Peyer's patch (tissue), 4 donors: ENCODE data around the gene XYLT1. TPM values are rescaled to one million over a fixed set of nuclear protein-coding genes. Genes with fewer than 3 reads are reported as not detected.
A peak's percentile ranks its signal among the peaks of the same experiment; 100 is the strongest.

Experiments
- DNase-seq, 3 donors: peaks; one replicate each; pipeline ENCODE4 v3.0.0-alpha.2; 2017 to 2019
- H3K27ac ChIP-seq, 4 donors: fragments of 200-600 bp; sonication (generic); one replicate each; pipeline ENCODE4 v1.5.1; 2016 to 2019
- H3K27me3 ChIP-seq, 2 donors: fragments of 200-600 bp; sonication (generic); one replicate each; pipeline ENCODE4 v1.5.1; 2019
- H3K36me3 ChIP-seq, 3 donors: fragments of 200-600 bp; sonication (generic); one replicate each; pipeline ENCODE4 v1.5.1; 2016 to 2019
- H3K4me1 ChIP-seq, 4 donors: fragments of 200-600 bp; sonication (generic); one replicate each; pipeline ENCODE4 v1.5.1; 2016 to 2019
- H3K4me3 ChIP-seq, 4 donors: fragments of 200-600 bp; sonication (generic); 1 replicate in 3 of 4; 2 replicates in 1 of 4; pipeline ENCODE4 v1.5.1; 2016 to 2019; ENCODE audit warnings: mild to moderate bottlenecking in 1 of 4
- H3K9me3 ChIP-seq, 4 donors: fragments of 200-600 bp; sonication (generic); one replicate each; pipeline ENCODE4 v1.5.1; 2016 to 2019; ENCODE audit warnings: mild to moderate bottlenecking in 1 of 4
- POLR2A ChIP-seq, 2 donors: fragments of 450-650 bp; IDR thresholded peaks; one replicate each; pipeline ENCODE4 v1.5.1; 2017; ENCODE audit warnings: antibody characterized with exemption in 2 of 2, mild to moderate bottlenecking in 2 of 2, moderate library complexity in 2 of 2
- total RNA-seq, 4 donors: library from RNA; depleted of rRNA; stranded (reverse); fragments of >200 nt; gene quantifications; one replicate each; pipeline ENCODE4 v1.1.0, GENCODE V29; 2016
- TF ChIP-seq, protein P1 (sequence below), 6 experiments: fragments of 450-650 bp in 4 of 6; fragments of 200-600 bp in 2 of 6; sonication (generic) in 1 of 6; IDR thresholded peaks; one replicate each; pipeline ENCODE4 v1.5.1; 2017 to 2019; ENCODE audit warnings: antibody characterized with exemption in 6 of 6, mild to moderate bottlenecking in 3 of 6, moderate library complexity in 1 of 6

Gene XYLT1
- total RNA-seq, 4 donors from 2014 or later: 18.7 to 42.1 (median 37.7) TPM

DNA sequence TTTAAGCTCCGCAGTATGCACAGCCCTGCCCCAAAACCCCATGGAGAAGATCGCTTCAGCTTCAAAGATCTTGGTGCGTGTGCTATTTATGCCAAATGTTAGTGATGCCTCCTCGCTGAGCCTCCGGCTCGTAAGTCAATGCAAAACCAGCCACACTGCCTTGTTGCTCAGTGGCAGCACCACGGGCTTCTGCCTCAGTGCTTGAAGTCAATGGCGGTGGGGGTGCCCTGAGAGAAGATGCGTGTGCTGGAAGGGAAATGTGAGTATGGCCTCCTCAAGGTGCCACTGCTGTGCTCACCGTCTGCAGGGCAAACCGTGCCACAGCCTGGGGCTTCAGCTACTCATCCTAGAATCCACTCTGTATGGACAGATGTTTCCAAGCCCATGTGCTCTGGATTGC, 121.9 kb downstream of the XYLT1 start:
- TF ChIP-seq POLR2A (IDR thresholded peaks at IDR 0.05): no peak
- TF ChIP-seq, protein P1, sequence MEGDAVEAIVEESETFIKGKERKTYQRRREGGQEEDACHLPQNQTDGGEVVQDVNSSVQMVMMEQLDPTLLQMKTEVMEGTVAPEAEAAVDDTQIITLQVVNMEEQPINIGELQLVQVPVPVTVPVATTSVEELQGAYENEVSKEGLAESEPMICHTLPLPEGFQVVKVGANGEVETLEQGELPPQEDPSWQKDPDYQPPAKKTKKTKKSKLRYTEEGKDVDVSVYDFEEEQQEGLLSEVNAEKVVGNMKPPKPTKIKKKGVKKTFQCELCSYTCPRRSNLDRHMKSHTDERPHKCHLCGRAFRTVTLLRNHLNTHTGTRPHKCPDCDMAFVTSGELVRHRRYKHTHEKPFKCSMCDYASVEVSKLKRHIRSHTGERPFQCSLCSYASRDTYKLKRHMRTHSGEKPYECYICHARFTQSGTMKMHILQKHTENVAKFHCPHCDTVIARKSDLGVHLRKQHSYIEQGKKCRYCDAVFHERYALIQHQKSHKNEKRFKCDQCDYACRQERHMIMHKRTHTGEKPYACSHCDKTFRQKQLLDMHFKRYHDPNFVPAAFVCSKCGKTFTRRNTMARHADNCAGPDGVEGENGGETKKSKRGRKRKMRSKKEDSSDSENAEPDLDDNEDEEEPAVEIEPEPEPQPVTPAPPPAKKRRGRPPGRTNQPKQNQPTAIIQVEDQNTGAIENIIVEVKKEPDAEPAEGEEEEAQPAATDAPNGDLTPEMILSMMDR (IDR thresholded peaks at IDR 0.05): no peak
- peak in 1 of 3 donors; percentile 36 for DNase-seq
- no peaks in the 10 kb centered on the region for H3K9me3 ChIP-seq
- no peaks in the 10 kb centered on the region for H3K36me3 ChIP-seq
- no peaks in the 10 kb centered on the region for H3K27me3 ChIP-seq
- H3K4me3 ChIP-seq: no peak overlapping the region
- no peak overlapping the region for H3K27ac ChIP-seq
- H3K4me1 ChIP-seq: peaks cover 0 to 26% (median 19%) of the 10 kb centered on the region in 4 donors

DNA sequence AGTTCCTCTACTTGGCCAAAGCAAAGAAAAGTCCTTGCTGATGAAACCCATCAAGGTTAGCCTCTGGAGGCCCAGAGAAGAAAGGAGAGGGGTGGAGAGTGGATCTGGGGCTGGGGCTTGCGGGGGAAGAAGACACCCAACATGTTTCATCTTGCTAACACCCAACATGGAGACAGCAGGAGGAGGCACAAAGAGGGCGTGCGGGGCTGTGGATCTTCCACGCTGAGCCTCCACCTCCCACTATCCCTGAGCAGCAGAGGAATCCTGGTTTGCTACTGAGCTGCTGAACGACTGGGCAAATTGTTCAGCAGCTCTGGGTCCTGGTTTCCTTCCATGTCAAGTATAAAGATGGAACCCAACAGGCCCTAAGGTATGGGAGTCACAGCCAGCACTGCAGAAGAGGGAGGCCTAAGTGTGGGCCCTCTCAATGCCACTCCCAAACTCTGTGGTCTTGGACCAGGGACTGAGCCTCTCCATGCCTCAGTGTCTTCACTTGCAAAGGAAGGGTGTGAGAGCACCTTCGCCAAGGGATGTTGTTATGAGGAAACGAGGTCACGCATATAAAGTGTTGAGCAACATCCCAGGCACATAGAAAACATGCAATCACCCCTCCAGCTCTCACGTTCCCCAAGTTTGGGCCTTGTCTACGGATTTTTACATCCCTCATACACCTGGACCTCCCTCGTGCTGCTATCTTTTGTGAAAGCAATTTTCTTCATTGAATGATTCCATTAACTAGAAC, 122.5 kb downstream of the XYLT1 start:
- TF ChIP-seq, protein P1 (IDR thresholded peaks at IDR 0.05): no peak
- TF ChIP-seq POLR2A (IDR thresholded peaks at IDR 0.05): no peak
- Histone ChIP-seq H3K27ac (peak overlapping the region in 1 of 4 donors; percentile 57), H3K4me3 (no peak overlapping the region), H3K9me3 (no peaks in the 10 kb centered on the region), H3K4me1 (peaks cover 0 to 32% (median 21%) of the 10 kb centered on the region in 4 donors), H3K36me3 (no peaks in the 10 kb centered on the region), H3K27me3 (no peaks in the 10 kb centered on the region)
- DNase-seq: peak in 1 of 3 donors; percentile 36

DNA sequence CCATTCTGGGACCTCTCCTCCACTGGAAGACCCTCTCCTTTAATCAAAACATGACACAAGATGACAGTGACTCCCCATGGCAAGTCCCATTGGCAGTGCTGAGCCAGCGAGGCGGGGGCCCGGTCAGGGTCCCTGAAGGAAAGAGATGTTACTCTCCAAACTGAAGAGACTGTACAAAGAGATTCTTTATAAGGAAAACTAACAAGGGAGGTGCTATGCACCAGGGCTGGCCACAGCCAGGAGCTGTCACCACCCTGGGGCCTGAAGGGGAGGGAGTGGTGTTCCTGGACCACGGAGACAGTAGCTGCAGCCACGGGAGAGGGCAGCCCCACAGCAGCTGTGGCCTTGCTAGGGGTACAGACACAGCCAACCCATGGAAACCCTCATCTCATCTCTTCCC, 123.1 kb downstream of the XYLT1 start:
- TF ChIP-seq, protein P1 (IDR thresholded peaks at IDR 0.05): no peak
- TF ChIP-seq POLR2A (IDR thresholded peaks at IDR 0.05): no peak
- H3K27ac ChIP-seq: peak overlapping the region in 1 of 4 donors; percentile 57
- H3K27me3 ChIP-seq: no peaks in the 10 kb centered on the region
- H3K4me3 ChIP-seq: no peak overlapping the region
- DNase-seq: peak in 1 of 3 donors; percentile 30
- no peaks in the 10 kb centered on the region for H3K36me3 ChIP-seq
- no peaks in the 10 kb centered on the region for H3K9me3 ChIP-seq
- H3K4me1 ChIP-seq: peaks cover 0 to 35% (median 23%) of the 10 kb centered on the region in 4 donors

DNA sequence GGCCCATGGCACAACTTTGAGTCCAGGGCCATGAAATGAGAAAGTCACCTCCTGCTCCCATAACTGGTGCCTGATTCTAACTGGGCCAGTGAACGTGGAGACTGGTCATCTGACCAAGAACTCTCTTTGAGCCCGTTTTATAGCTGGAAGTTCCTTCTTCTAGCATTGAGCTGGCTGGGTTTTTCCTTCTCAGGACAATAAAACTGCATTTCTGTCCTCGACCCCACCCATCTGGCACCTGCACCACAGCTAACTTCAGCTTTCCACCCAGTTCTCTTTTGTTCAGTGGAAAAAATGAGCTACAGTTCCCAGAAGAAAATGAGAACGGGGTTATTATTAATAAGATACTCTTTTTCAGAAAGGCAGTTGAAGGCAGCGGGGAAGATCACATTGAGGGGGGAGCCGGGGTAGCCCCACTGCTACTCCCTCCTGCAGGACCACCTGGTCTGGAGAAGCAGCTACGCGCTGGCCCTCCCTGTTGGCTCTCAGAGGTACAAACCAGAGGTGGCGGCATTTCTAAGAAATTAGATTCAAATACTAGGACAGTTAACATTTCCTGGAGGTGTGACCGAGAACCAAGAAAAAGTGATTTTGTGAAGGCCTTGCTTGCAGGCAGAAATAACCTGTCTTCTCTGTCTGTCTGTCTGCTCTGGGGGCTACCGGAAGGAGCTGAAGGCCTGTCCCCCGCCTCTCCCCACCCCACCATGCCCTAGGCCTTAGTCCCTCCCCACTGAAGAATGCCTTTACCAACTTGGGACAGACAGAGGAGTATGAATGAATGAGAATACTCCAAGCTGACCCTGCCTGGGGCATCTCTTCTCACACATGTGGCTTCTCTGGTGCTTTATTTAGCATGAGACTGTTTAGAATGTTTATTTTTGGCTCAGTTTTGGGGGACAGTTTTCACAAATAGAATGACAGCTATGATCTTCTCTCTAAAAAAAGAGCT, 123.9 kb downstream of the XYLT1 start:
- Histone ChIP-seq H3K4me3 (no peak overlapping the region), H3K9me3 (no peaks in the 10 kb centered on the region), H3K27ac (peak overlapping the region; percentile 29 to 57 (median 52)), H3K36me3 (no peaks in the 10 kb centered on the region), H3K27me3 (no peaks in the 10 kb centered on the region), H3K4me1 (peaks cover 0 to 42% (median 27%) of the 10 kb centered on the region in 4 donors)
- TF ChIP-seq, protein P1 (IDR thresholded peaks at IDR 0.05): peak in 1 of 6 experiments; percentile 14
- no peak for TF ChIP-seq POLR2A (IDR thresholded peaks at IDR 0.05)
- DNase-seq: peak in 1 of 3 donors; percentile 63

DNA sequence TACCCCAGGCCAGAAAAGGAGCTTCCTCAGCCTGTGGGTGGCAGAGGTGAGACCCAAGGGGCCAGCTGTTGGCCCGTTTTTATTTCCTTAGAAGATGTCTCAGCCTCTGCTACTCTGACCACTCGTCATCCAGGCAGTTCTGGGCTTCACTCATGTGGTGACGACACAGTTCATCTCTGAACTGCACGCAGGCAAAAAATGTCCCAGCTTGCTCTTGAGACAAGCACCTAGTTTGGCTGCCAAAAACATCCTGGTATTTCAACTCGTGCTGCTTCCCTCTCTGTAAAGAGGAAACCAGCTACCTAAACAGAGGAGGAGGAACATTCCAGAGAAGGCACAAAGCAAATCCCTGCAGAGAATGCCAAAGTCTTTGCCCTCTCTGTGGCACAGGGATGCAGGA, 125.7 kb downstream of the XYLT1 start:
- no peaks in the 10 kb centered on the region for H3K36me3 ChIP-seq
- TF ChIP-seq, protein P1 (IDR thresholded peaks at IDR 0.05): no peak
- TF ChIP-seq POLR2A (IDR thresholded peaks at IDR 0.05): no peak
- no peak overlapping the region for H3K4me3 ChIP-seq
- H3K4me1 ChIP-seq: peaks cover 0 to 46% (median 28%) of the 10 kb centered on the region in 4 donors
- H3K27ac ChIP-seq: peak overlapping the region in 2 of 4 donors; percentile 60
- no peak for DNase-seq
- H3K27me3 ChIP-seq: no peaks in the 10 kb centered on the region
- H3K9me3 ChIP-seq: no peaks in the 10 kb centered on the region
